ENCODE measurements around the gene KRTAP25-1.

GRCh38 chr21:30248844-30249243, 40.5 kb downstream of the KRTAP25-1 start:
- no peak for TF ChIP-seq CTCF (IDR thresholded peaks at IDR 0.05)
- no peak for TF ChIP-seq POLR2A (IDR thresholded peaks at IDR 0.05)
